Muscle of leg (tissue), 11 donors: ENCODE data around the gene DSG2. TPM values are rescaled to one million over a fixed set of nuclear protein-coding genes. Genes with fewer than 3 reads are reported as not detected.
"Not testable (repeated sequence)": the region's sequence is repeated elsewhere in the genome, so short reads cannot be mapped to it uniquely, and the experiment has no call there.

Experiments
- DNase-seq: peaks from one replicate; pipeline ENCODE4 v3.0.0; 2013
- H3K27ac ChIP-seq: one replicate; pipeline ENCODE4 v1.5.1; 2013; ENCODE audit warnings: mild to moderate bottlenecking, low read length, control low read depth
- H3K27me3 ChIP-seq: one replicate; pipeline ENCODE4 v1.6.1; 2013; ENCODE audit warnings: low read length; ENCODE audit not compliant: control insufficient read depth, insufficient read depth
- H3K36me3 ChIP-seq: one replicate; pipeline ENCODE4 v1.6.1; 2013; ENCODE audit warnings: low read length; ENCODE audit not compliant: control insufficient read depth, insufficient read depth
- H3K4me1 ChIP-seq: one replicate; pipeline ENCODE4 v1.6.1; 2013; ENCODE audit warnings: low read length; ENCODE audit not compliant: control insufficient read depth, insufficient read depth
- H3K4me3 ChIP-seq: one replicate; pipeline ENCODE4 v1.5.1; 2013; ENCODE audit warnings: low read length, control low read depth
- H3K9me3 ChIP-seq: replicated peaks from 2 replicates; pipeline ENCODE4 v1.6.1; 2013; ENCODE audit warnings: low read depth, low read length; ENCODE audit not compliant: control insufficient read depth
- WGBS: methylation state at CpG from one replicate; pipeline ENCODE4 v1.1.5; 2013; ENCODE audit warnings: missing lambda C conversion rate; ENCODE audit not compliant: insufficient coverage; 5-methylcytosine and 5-hydroxymethylcytosine counted together
- polyA plus RNA-seq, 8 donors: library from polyadenylated mRNA; unstranded; fragments of 120-200 nt; gene quantifications; one replicate each; pipeline versions ENCODE4 v1.2.1 to v1.2.3, GENCODE V29; 2013; ENCODE audit warnings: inconsistent platforms in 1 of 8, low replicate concordance in 1 of 8; ENCODE audit not compliant: insufficient read length in 8 of 8, insufficient read depth in 1 of 8
- total RNA-seq: library from RNA; stranded (reverse); fragments of 120-200 nt; gene quantifications from one replicate; pipeline ENCODE4 v1.2.4, GENCODE V29; 2013

The DSG2 gene
- total and polyA plus RNA-seq, 9 donors, result 2.3 to 14.8 (median 8.0) TPM

- H3K36me3 ChIP-seq, result no peaks in the 10 kb centered on the region
- peaks cover 7% of the 10 kb centered on the region for H3K4me1 ChIP-seq
- peak; percentile 18 for DNase-seq
- WGBS, result 25% methylated on average over 2 of the region's 22 CpGs
- H3K27ac ChIP-seq, result no peak overlapping the region
- peak overlapping the region; percentile 72 for H3K4me3 ChIP-seq
- H3K27me3 ChIP-seq, result peaks cover 18% of the 10 kb centered on the region
- no peaks in the 10 kb centered on the region for H3K9me3 ChIP-seq
Measured at GRCh38 chr18:31498574-31499524, 872 bp downstream of the DSG2 start.

DNA sequence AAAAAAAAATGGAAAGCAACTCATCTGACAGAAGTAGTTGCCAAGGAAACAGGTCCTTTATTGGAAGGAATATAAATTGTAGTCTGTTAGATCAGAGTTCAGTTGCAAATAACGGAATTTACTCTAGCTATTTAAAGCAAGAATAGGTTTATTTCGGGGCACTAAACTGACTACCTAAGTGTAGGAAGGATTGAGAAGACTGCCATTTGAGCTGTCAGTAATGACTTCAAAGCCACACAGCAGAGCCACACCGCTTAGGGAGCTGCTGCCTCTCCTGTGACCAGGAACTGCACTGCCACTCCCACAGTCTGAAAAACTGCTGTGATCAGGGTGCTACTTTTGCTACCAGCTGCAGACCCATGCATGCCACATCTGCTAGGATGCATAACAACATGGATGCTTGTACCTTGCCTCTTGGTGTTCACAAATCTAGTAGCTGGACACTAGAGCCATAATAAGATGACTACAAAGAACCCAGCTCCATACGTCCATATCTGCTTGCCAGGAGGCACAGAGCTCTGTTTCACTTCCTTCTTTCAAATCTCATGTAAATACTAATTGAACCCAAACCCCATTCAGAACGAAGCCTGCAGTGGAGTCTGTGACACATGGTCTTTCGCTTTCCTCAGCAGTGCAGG lies 2.2 kb downstream of the DSG2 start:
- Histone ChIP-seq H3K4me3 (no peak overlapping the region), H3K9me3 (no peaks in the 10 kb centered on the region), H3K27me3 (peaks cover 18% of the 10 kb centered on the region), H3K27ac (no peak overlapping the region), H3K4me1 (peaks cover 7% of the 10 kb centered on the region), H3K36me3 (no peaks in the 10 kb centered on the region)
- no peak for DNase-seq
- WGBS, result 62% methylated on average over 2 of the region's 6 CpGs

DNA sequence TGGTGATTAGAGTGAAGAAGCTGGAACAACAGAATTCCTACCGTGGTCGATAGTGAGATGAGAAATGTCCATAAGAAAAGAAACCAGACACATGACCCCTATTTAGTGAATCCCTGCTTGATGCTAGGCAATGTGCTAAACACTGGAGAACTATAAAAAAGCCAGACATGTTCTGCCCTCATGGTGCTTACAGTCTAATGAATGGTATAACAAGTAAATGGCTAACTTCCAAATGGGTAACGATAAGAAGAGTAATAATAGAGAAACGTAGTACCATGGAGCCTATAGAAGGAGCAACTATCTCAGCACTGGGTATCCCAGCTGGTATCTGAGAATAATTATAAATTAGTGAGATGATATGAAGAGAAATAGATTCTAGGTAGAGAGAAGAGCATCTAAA lies 5.0 kb downstream of the DSG2 start:
- no peak for DNase-seq
- Histone ChIP-seq H3K9me3 (no peaks in the 10 kb centered on the region), H3K36me3 (no peaks in the 10 kb centered on the region), H3K27me3 (peaks cover 9% of the 10 kb centered on the region), H3K4me3 (no peak overlapping the region), H3K4me1 (peaks cover 3% of the 10 kb centered on the region), H3K27ac (no peak overlapping the region)
- WGBS, result 94% methylated on average over 2 of the region's 4 CpGs

DNA sequence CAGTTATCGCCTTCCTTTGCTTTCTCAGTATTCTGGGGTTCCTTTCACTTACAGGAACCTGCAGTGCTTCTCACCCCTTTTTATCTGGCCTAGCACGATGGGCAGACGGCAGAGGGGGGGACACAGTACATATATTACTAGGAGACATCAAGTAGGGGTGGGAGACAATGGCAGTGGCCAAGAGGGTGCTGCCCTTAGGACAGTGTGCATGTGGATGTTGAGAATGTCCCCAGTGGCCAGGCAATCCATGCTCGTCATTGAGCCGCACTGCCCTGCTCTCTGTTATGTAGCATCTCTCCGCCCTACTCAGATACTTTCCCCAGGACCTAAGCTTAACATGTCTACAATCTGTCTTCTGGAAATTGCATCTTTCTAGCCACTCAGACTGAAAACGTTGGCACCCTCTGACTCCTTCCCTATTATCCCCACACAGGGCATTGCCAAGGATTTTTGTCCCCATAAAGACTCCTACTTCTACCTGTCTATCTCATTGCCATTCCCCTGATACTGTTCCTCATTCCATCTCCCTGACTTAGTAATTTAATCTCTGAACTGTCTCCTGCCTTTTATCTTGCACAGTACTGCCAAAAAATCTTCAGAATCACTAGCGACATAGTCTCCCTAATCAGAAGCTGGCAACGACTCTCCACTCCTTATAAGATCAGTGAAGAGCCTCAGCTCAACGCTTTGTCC lies 6.6 kb downstream of the DSG2 start:
- WGBS, result 85% methylated on average over 7 of the region's 10 CpGs
- Histone ChIP-seq H3K4me1 (no peaks in the 10 kb centered on the region), H3K9me3 (no peaks in the 10 kb centered on the region), H3K27ac (no peak overlapping the region), H3K36me3 (no peaks in the 10 kb centered on the region), H3K27me3 (peaks cover 3% of the 10 kb centered on the region), H3K4me3 (no peak overlapping the region)
- no peak for DNase-seq

GRCh38 chr18:31505156-31505555 lies 7.2 kb downstream of the DSG2 start:
- Histone ChIP-seq H3K36me3 (no peaks in the 10 kb centered on the region), H3K4me3 (no peak overlapping the region), H3K27ac (no peak overlapping the region), H3K9me3 (no peaks in the 10 kb centered on the region), H3K27me3 (peaks cover 2% of the 10 kb centered on the region), H3K4me1 (no peaks in the 10 kb centered on the region)
- WGBS, result 65% methylated on average over 2 of the region's 6 CpGs
- no peak for DNase-seq

GRCh38 chr18:31506024-31506742 lies 8.2 kb downstream of the DSG2 start:
- H3K4me1 ChIP-seq, result no peaks in the 10 kb centered on the region
- no peaks in the 10 kb centered on the region for H3K27me3 ChIP-seq
- WGBS, result 100% methylated on average over 1 of the region's 5 CpGs
- no peaks in the 10 kb centered on the region for H3K9me3 ChIP-seq
- no peak overlapping the region for H3K4me3 ChIP-seq
- no peaks in the 10 kb centered on the region for H3K36me3 ChIP-seq
- DNase-seq, result peak; percentile 20
- H3K27ac ChIP-seq, result no peak overlapping the region

DNA sequence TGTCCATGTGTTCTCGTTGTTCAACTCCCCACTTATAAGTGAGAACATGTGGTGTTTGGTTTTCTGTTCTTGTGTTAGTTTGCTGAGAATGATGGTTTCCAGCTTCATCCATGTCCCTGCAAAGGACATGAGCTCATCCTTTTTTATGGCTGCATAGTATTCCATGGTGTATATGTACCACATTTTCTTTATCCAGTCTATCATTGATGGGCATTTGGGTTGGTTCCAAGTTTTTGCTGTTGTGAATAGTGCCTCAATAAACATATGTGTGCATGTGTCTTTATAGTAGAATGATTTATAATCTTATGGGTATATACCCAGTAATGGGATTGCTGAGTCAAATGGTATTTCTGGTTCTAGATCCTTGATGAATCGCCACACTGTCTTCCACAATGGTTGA lies 9.1 kb downstream of the DSG2 start:
- WGBS, result no CpG with 5 or more reads among the region's 2 CpGs
- not testable (repeated sequence) for H3K9me3 ChIP-seq, H3K36me3 ChIP-seq, DNase-seq, H3K4me3 ChIP-seq, H3K27ac ChIP-seq, H3K4me1 ChIP-seq, H3K27me3 ChIP-seq

DNA sequence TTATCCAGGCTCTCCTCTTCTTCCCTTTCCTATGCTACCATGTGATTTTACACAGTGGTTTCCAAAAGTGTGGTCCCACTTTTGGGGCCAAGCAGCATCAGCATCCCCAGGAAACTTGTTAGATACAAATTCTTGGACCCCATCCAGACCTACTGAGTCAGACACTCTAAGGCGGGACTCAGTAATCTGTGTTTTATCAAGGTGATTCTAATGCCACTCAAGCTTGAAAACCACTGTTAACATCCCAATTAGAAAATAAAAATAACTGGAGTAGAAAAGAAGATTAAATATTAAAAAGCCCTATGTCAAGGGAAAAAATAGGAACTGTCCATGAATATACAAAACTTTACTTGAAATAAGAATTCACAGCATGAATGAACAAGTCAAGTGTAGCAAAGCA lies 10.8 kb downstream of the DSG2 start:
- no peak overlapping the region for H3K4me3 ChIP-seq
- DNase-seq, result no peak
- H3K27ac ChIP-seq, result no peak overlapping the region
- no peaks in the 10 kb centered on the region for H3K36me3 ChIP-seq
- no peaks in the 10 kb centered on the region for H3K27me3 ChIP-seq
- no peaks in the 10 kb centered on the region for H3K4me1 ChIP-seq
- no CpG with 5 or more reads among the region's 1 CpG for WGBS
- no peaks in the 10 kb centered on the region for H3K9me3 ChIP-seq

DNA sequence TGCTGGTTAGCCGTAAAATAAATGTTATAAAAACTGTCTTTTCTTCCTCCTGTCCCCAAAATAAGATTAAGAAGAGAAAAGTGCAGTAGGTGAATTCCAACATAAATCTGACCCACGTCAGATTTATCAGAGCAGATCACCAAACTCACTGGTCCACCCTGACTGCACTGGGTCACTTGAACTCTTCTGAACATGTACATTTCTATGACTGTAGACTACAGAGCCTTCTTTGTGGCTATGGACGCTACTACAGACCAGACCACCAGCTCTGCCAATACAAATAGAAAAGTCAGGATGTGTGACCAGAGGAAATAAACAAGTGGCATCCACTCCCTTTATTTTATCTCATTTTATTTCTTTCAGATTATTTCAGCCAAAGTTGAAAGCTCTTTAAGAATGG lies 11.6 kb downstream of the DSG2 start:
- Histone ChIP-seq H3K9me3 (no peaks in the 10 kb centered on the region), H3K4me3 (no peak overlapping the region), H3K36me3 (no peaks in the 10 kb centered on the region), H3K4me1 (no peaks in the 10 kb centered on the region), H3K27ac (no peak overlapping the region), H3K27me3 (no peaks in the 10 kb centered on the region)
- DNase-seq, result no peak
- WGBS, result 100% methylated on average over 1 of the region's 3 CpGs

DNA sequence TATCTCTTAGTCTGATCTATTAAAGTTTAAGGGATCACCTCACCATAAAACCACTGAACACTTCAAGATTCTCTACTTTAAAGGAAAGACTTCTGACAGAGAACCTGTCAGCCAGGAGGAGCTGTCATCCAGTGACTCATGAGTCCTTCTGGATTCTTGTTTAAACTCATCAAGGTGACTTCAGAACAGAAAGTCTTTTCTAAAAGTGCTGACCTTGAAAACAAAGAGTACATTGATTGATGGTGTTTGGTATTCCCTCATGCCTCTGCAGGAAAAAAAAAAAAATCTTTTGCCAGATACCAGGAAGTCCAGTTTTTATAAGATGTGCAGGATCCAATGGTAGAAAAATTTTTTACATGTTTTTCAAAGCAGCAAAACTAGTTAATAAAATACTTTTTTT lies 12.3 kb downstream of the DSG2 start:
- no peaks in the 10 kb centered on the region for H3K9me3 ChIP-seq
- H3K4me1 ChIP-seq, result no peaks in the 10 kb centered on the region
- H3K27ac ChIP-seq, result no peak overlapping the region
- H3K27me3 ChIP-seq, result no peaks in the 10 kb centered on the region
- DNase-seq, result no peak
- no peaks in the 10 kb centered on the region for H3K36me3 ChIP-seq
- H3K4me3 ChIP-seq, result no peak overlapping the region
